Retinal pigment epithelial cell (primary cell): ENCODE data around the gene TCHP.
A peak's percentile ranks its signal among the peaks of the same experiment; 100 is the strongest.

Experiments
- DNase-seq: peaks from one replicate; pipeline ENCODE4 v3.0.0-alpha.2; 2010; ENCODE audit warnings: low read depth
- H3K4me3 ChIP-seq: 2 replicates; pipeline ENCODE4 v1.5.1; 2011; ENCODE audit warnings: mild to moderate bottlenecking, low read length, control low read depth, moderate library complexity
- CTCF ChIP-seq: conservative IDR thresholded peaks from 2 replicates; pipeline ENCODE4 v1.5.1; 2011; ENCODE audit warnings: low read depth, low read length, control low read depth, inconsistent platforms

TCHP gene

GRCh38 chr12:109947521-109947920 is 47.4 kb downstream of the TCHP start:
- no peak for DNase-seq
- no peak overlapping the region for H3K4me3 ChIP-seq
- TF ChIP-seq CTCF = no peak

GRCh38 chr12:109948368-109948767 is 48.3 kb downstream of the TCHP start:
- H3K4me3 ChIP-seq = no peak overlapping the region
- TF ChIP-seq CTCF = no peak

GRCh38 chr12:109949089-109949488 is 49.0 kb downstream of the TCHP start:
- peak; percentile 36 for DNase-seq
- H3K4me3 ChIP-seq = no peak overlapping the region
- TF ChIP-seq CTCF = no peak

More at GRCh38 chr12:109948368-109948767, 48.3 kb downstream of the TCHP start:
- DNase-seq = no peak

- TF ChIP-seq CTCF = no peak
- no peak overlapping the region for H3K4me3 ChIP-seq
- no peak for DNase-seq
Observed at GRCh38 chr12:109950625-109951024, 50.6 kb downstream of the TCHP start.

- H3K4me3 ChIP-seq = no peak overlapping the region
- TF ChIP-seq CTCF = no peak
Observed at GRCh38 chr12:109951136-109951535, 51.1 kb downstream of the TCHP start.

GRCh38 chr12:109951751-109952150 is 51.7 kb downstream of the TCHP start:
- H3K4me3 ChIP-seq = no peak overlapping the region
- no peak for TF ChIP-seq CTCF
- peak; percentile 34 for DNase-seq

More at GRCh38 chr12:109951136-109951535, 51.1 kb downstream of the TCHP start:
- peak; percentile 71 for DNase-seq

- no peak for TF ChIP-seq CTCF
- no peak overlapping the region for H3K4me3 ChIP-seq
- DNase-seq = no peak
Observed at GRCh38 chr12:109952160-109952858, 52.2 kb downstream of the TCHP start.
